CD8-positive, alpha-beta memory T cell (primary cell): Measurements from ENCODE around the gene SMC3. TPM values are rescaled to one million over a fixed set of nuclear protein-coding genes. Genes with fewer than 3 reads are reported as not detected.
A peak's percentile ranks its signal among the peaks of the same experiment; 100 is the strongest.

Experiments
- CTCF ChIA-PET: fragments of 350-600 bp; sonication (Branson Sonifier 250); formaldehyde crosslinking; loops from one replicate; lab custom pipeline; 2021; ENCODE audit warnings: antibody characterized with exemption; lab: Charles Lee
- POLR2A ChIA-PET: fragments of 350-600 bp; sonication (Branson Sonifier 250); formaldehyde crosslinking; loops from one replicate; lab custom pipeline; 2021; ENCODE audit warnings: antibody characterized with exemption; lab: Charles Lee
- DNase-seq, 5 donors: peaks; one replicate each; pipeline versions ENCODE4 v3.0.0 to v3.0.0-alpha.2; 2020 to 2022; ENCODE audit warnings: mixed read lengths in 1 of 5
- H3K27ac ChIP-seq: one replicate; pipeline ENCODE4 v1.7.0; 2013; ENCODE audit warnings: low read depth, mild to moderate bottlenecking, low read length, moderate library complexity
- H3K27me3 ChIP-seq: 2 replicates; pipeline ENCODE4 v1.7.0; 2013; ENCODE audit warnings: low read length, mild to moderate bottlenecking; ENCODE audit not compliant: insufficient read depth, poor library complexity, severe bottlenecking
- H3K36me3 ChIP-seq: 2 replicates; pipeline ENCODE4 v1.7.0; 2013; ENCODE audit warnings: mild to moderate bottlenecking, low read length, moderate library complexity; ENCODE audit not compliant: insufficient read depth
- H3K4me1 ChIP-seq: 2 replicates; pipeline ENCODE4 v1.7.0; 2013; ENCODE audit warnings: mild to moderate bottlenecking, low read length, moderate library complexity; ENCODE audit not compliant: insufficient read depth
- H3K4me3 ChIP-seq: 2 replicates; pipeline ENCODE4 v1.7.0; 2013; ENCODE audit warnings: mild to moderate bottlenecking, low read length
- H3K9me3 ChIP-seq: 2 replicates; pipeline ENCODE4 v1.7.0; 2013; ENCODE audit warnings: mild to moderate bottlenecking, low read length
- H3K27ac Mint-ChIP-seq, 8 donors: one replicate each; pipeline ENCODE4 v1.8.0; 2020 to 2021; ENCODE audit warnings: mixed read lengths in 8 of 8, mild to moderate bottlenecking in 6 of 8, inconsistent platforms in 3 of 8, moderate library complexity in 3 of 8
- H3K27me3 Mint-ChIP-seq, 2 donors: one replicate each; pipeline ENCODE4 v1.8.0; 2020 to 2021; ENCODE audit warnings: mixed read lengths in 2 of 2, mild to moderate bottlenecking in 1 of 2, moderate library complexity in 1 of 2
- H3K36me3 Mint-ChIP-seq, 3 donors: one replicate each; pipeline ENCODE4 v1.8.0; 2020 to 2021; ENCODE audit warnings: mixed read lengths in 3 of 3, inconsistent platforms in 1 of 3, mild to moderate bottlenecking in 1 of 3
- H3K4me1 Mint-ChIP-seq, 3 donors: one replicate each; pipeline ENCODE4 v1.8.0; 2020 to 2021; ENCODE audit warnings: mixed read lengths in 3 of 3, inconsistent platforms in 1 of 3, mild to moderate bottlenecking in 1 of 3
- H3K4me3 Mint-ChIP-seq, 7 donors: one replicate each; pipeline ENCODE4 v1.8.0; 2020 to 2021; ENCODE audit warnings: mixed read lengths in 7 of 7, mild to moderate bottlenecking in 6 of 7, moderate library complexity in 4 of 7, inconsistent platforms in 2 of 7
- H3K9me3 Mint-ChIP-seq, 5 donors: one replicate each; pipeline ENCODE4 v1.8.0; 2020 to 2022; ENCODE audit warnings: mixed read lengths in 5 of 5, mild to moderate bottlenecking in 3 of 5, moderate library complexity in 2 of 5, inconsistent platforms in 1 of 5
- polyA plus RNA-seq: library from polyadenylated mRNA; unstranded; fragments of 300-500 nt; fragmentation: Illumina TruSeq; gene quantifications from one replicate; pipeline ENCODE4 v1.2.3, GENCODE V29; 2021
- total RNA-seq, 2 experiments: library from RNA; stranded (reverse); gene quantifications; one replicate each; pipeline ENCODE4 v1.2.3, GENCODE V29; 2021

SMC3 gene
- total and polyA plus RNA-seq, 3 experiments from 2014 or later: 77.7 to 102 (median 77.9) TPM

DNA sequence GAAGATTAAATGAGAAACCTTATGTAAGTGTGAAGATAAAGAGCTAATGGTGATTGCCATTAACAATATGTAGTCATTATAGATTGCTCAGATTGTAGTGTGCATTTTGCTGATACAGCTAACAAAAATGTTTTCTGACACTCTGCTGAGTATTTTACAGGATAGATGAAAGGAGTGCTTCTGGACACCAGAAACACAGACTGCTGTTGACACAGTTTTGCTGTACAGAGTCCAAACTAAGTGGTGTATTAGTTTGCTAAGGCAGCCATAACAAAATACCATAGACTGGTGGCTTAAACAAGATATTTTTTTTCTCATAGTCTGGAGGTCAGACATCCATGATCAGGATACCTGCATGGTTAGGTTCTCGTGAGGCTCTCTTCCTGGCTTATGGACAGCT lies 2.2 kb downstream of the SMC3 start:
- H3K36me3 ChIP-seq: no peaks in the 10 kb centered on the region
- no peaks in the 10 kb centered on the region for H3K9me3 ChIP-seq
- no peak for DNase-seq
- H3K27ac ChIP-seq: no peak overlapping the region
- Mint-ChIP-seq H3K9me3 (no peaks in the 10 kb centered on the region), H3K4me1 (peaks cover 59 to 66% (median 66%) of the 10 kb centered on the region in 3 donors), H3K36me3 (peaks cover 0 to 40% (median 0%) of the 10 kb centered on the region in 3 donors), H3K27me3 (peaks cover 2% of the 10 kb centered on the region in 2 donors), H3K27ac (peak overlapping the region in 5 of 8 donors; percentile 5 to 97 (median 86)), H3K4me3 (peak overlapping the region; percentile 82 to 98 (median 96))
- ChIA-PET POLR2A (no interaction called here), CTCF (interaction anchor here (1.2 kb wide), 1 partner anchor 259 kb away, joined by 3 read pairs; no protein-coding TSS in a partner anchor)
- no peak overlapping the region for H3K4me3 ChIP-seq
- no peaks in the 10 kb centered on the region for H3K27me3 ChIP-seq
- H3K4me1 ChIP-seq: peaks cover 53% of the 10 kb centered on the region

DNA sequence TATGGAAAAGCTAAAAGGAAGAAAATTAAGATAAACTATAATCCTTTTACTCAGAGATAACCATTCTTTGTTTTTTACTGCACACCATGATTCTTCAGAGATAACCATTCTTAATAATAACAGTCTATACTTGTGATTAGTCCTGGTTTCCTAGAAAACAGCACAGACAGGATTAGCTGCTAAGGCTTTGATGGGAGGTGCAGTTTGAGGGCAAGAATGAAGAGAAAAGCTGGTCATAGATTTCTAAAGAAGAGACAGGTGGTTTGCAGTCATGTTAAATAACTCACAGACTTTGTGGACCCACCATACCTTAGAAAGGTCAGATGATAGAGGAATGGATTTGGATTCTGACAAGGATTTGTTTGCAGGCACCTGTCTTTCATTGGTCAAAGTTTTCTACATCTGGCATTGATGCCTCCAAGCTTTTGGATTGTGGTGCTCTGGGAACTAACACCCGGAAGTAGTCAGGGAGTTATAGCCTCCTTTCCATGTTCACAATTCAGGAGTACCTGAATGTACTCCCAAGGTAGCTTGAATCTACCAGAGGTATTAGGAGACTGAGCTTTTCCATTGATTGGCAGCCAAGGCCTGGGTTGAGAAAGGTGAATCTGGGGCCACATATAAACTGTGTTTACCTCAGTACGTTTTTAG lies 3.7 kb downstream of the SMC3 start:
- H3K4me3 Mint-ChIP-seq: peak overlapping the region in 3 of 7 donors; percentile 1 to 30 (median 12)
- H3K36me3 ChIP-seq: no peaks in the 10 kb centered on the region
- H3K4me3 ChIP-seq: no peak overlapping the region

DNA sequence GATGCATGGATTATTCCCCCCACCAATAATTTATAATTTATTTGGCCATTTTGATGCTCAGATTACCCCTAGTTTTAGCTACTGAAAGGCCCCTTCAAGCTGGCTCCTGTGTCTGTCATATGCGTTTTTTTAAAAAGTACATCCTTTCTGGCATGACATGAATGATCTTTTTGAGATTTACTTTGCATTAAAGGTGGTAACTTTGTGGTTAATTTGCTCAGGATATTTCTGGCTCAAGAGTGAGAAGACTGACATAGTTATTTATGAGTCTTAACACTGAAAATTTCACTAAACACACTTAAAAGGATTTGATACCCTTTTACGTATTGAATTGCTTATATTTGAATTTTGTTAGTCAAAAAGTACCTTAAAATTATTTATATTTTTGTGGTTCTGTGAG lies 5.4 kb downstream of the SMC3 start:
- Mint-ChIP-seq H3K27ac (peak overlapping the region in 3 of 8 donors; percentile 36 to 85 (median 70)), H3K9me3 (no peaks in the 10 kb centered on the region), H3K27me3 (peaks cover 0 to 2% of the 10 kb centered on the region in 2 donors), H3K4me1 (peaks cover 66 to 77% (median 77%) of the 10 kb centered on the region in 3 donors), H3K36me3 (peaks cover 0 to 56% (median 9%) of the 10 kb centered on the region in 3 donors), H3K4me3 (peak overlapping the region in 2 of 7 donors; percentile 32 to 49)
- ChIA-PET CTCF (no interaction called here), POLR2A (no interaction called here)
- Histone ChIP-seq H3K36me3 (peaks cover 9% of the 10 kb centered on the region), H3K9me3 (no peaks in the 10 kb centered on the region), H3K4me3 (no peak overlapping the region), H3K4me1 (peaks cover 48% of the 10 kb centered on the region), H3K27ac (no peak overlapping the region), H3K27me3 (no peaks in the 10 kb centered on the region)
- no peak for DNase-seq

More for the DNA sequence above, 3.7 kb downstream of the SMC3 start:
- Mint-ChIP-seq H3K27ac (no peak overlapping the region), H3K9me3 (no peaks in the 10 kb centered on the region), H3K4me1 (peaks cover 68 to 81% (median 81%) of the 10 kb centered on the region in 3 donors), H3K36me3 (peaks cover 0 to 54% (median 4%) of the 10 kb centered on the region in 3 donors), H3K27me3 (peaks cover 0 to 2% of the 10 kb centered on the region in 2 donors)
- no peak for DNase-seq
- ChIA-PET POLR2A (no interaction called here), CTCF (interaction anchor here (0.7 to 1.2 kb wide), 3 partner anchors 12 to 266 kb away, joined by 3 to 5 read pairs (median 3); partner anchors contain the start of gene SMNDC1)
- Histone ChIP-seq H3K27me3 (no peaks in the 10 kb centered on the region), H3K9me3 (no peaks in the 10 kb centered on the region), H3K27ac (no peak overlapping the region), H3K4me1 (peaks cover 53% of the 10 kb centered on the region)

DNA sequence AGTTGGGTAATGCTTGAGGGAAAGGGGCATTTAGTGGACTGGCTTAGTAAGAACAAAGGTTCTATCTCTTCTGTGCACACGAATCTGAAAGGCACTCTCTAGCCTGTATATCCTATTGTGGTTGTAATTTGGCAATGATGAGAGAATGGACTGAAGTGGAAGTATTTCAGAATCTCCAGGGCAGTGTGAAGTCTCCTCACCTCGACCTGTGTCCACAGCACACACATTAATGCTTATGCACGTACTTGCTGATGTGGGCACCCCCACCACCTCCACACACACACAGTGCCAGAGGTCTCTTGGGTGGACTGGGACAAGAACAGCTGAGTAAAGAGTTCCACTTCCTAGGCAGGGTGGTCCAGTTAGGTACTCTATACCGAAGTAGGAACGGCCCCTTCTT lies 6.9 kb downstream of the SMC3 start:
- Histone ChIP-seq H3K9me3 (no peaks in the 10 kb centered on the region), H3K4me3 (no peak overlapping the region), H3K4me1 (peaks cover 37% of the 10 kb centered on the region), H3K36me3 (peaks cover 22% of the 10 kb centered on the region), H3K27me3 (no peaks in the 10 kb centered on the region), H3K27ac (no peak overlapping the region)
- H3K27ac Mint-ChIP-seq: peak overlapping the region in 5 of 8 donors; percentile 1 to 69 (median 67)
- H3K27me3 Mint-ChIP-seq: no peaks in the 10 kb centered on the region
- peaks cover 6 to 66% (median 14%) of the 10 kb centered on the region in 3 donors for H3K36me3 Mint-ChIP-seq
- no peaks in the 10 kb centered on the region for H3K9me3 Mint-ChIP-seq
- CTCF ChIA-PET: interaction anchor here (0.6 kb wide), 1 partner anchor 17 kb away, joined by 3 read pairs; no protein-coding TSS in a partner anchor
- peaks cover 55 to 69% (median 67%) of the 10 kb centered on the region in 3 donors for H3K4me1 Mint-ChIP-seq
- no peak for DNase-seq
- H3K4me3 Mint-ChIP-seq: no peak overlapping the region
- POLR2A ChIA-PET: no interaction called here

DNA sequence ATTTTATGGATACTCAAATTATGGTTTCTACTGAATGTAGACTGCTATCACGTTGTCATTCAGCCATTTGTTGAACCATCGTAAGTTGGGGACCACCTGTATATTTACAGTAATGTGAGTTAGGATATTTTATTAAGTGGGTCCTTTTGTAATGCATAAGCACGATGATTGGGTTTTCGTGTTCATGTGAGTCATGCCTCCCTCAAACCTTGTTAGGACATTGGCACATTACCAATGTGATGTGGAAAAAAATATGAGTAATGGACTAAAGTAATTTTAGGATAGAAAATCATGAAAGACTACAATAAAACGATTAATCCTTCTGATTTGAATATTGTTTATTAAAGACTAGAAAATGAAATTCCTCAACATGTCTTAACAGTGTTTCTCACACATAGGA lies 8.7 kb downstream of the SMC3 start:
- ChIA-PET CTCF (no interaction called here), POLR2A (no interaction called here)
- Histone ChIP-seq H3K36me3 (peaks cover 36% of the 10 kb centered on the region), H3K4me3 (no peak overlapping the region), H3K9me3 (no peaks in the 10 kb centered on the region), H3K27ac (no peak overlapping the region), H3K27me3 (no peaks in the 10 kb centered on the region), H3K4me1 (peaks cover 19% of the 10 kb centered on the region)
- DNase-seq: no peak
- H3K27me3 Mint-ChIP-seq: no peaks in the 10 kb centered on the region
- no peak overlapping the region for H3K4me3 Mint-ChIP-seq
- peak overlapping the region in 1 of 8 donors; percentile 31 for H3K27ac Mint-ChIP-seq
- no peaks in the 10 kb centered on the region for H3K9me3 Mint-ChIP-seq
- H3K36me3 Mint-ChIP-seq: peaks cover 7 to 73% (median 16%) of the 10 kb centered on the region in 3 donors
- peaks cover 37 to 53% (median 50%) of the 10 kb centered on the region in 3 donors for H3K4me1 Mint-ChIP-seq

DNA sequence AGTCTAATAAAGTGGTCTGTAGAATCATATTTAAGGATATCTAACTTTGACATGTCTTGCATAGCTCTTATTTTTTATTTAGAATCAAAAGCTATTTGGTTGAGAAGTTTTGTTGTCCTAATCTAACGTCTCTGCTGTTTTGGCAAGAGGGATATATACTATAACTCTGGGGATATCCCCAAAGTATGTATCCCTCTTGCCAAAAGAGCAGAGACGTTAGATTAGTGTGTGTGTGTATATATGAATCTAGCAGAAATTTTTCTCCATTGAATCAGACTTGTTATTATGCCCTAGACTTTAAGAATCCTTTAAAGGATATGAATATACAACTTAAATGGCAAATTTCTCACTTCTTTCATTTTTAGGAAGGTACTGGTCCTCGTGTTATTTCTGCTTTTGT lies 9.6 kb downstream of the SMC3 start:
- H3K4me3 Mint-ChIP-seq: no peak overlapping the region
- Histone ChIP-seq H3K36me3 (peaks cover 36% of the 10 kb centered on the region), H3K4me1 (peaks cover 16% of the 10 kb centered on the region), H3K27ac (no peak overlapping the region), H3K27me3 (no peaks in the 10 kb centered on the region), H3K4me3 (no peak overlapping the region), H3K9me3 (no peaks in the 10 kb centered on the region)
- no peaks in the 10 kb centered on the region for H3K27me3 Mint-ChIP-seq
- DNase-seq: no peak
- ChIA-PET POLR2A (no interaction called here), CTCF (no interaction called here)
- H3K27ac Mint-ChIP-seq: no peak overlapping the region
- peaks cover 12 to 81% (median 20%) of the 10 kb centered on the region in 3 donors for H3K36me3 Mint-ChIP-seq
- H3K9me3 Mint-ChIP-seq: no peaks in the 10 kb centered on the region
- peaks cover 32 to 48% (median 44%) of the 10 kb centered on the region in 3 donors for H3K4me1 Mint-ChIP-seq

DNA sequence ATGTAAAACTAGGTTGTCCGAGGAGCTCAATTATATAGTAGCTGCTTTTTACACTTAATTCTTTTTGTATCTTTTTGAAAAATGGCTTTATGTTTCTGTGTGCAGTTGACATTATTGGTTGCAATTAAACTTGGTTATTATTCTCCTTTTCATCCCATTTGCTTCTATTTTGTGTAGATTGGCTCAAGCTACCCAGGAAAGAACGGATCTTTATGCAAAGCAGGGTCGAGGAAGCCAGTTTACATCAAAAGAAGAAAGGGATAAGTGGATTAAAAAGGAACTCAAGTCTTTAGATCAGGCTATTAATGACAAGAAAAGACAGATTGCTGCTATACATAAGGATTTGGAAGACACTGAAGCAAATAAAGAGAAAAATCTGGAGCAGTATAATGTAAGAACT lies 16.5 kb downstream of the SMC3 start:
- no peaks in the 10 kb centered on the region for H3K27me3 Mint-ChIP-seq
- ChIA-PET POLR2A (no interaction called here), CTCF (no interaction called here)
- Histone ChIP-seq H3K27ac (no peak overlapping the region), H3K4me1 (no peaks in the 10 kb centered on the region), H3K27me3 (no peaks in the 10 kb centered on the region), H3K9me3 (no peaks in the 10 kb centered on the region), H3K4me3 (no peak overlapping the region), H3K36me3 (peaks cover 63% of the 10 kb centered on the region)
- H3K4me3 Mint-ChIP-seq: no peak overlapping the region
- no peaks in the 10 kb centered on the region for H3K9me3 Mint-ChIP-seq
- H3K36me3 Mint-ChIP-seq: peaks cover 11 to 89% (median 29%) of the 10 kb centered on the region in 3 donors
- DNase-seq: no peak
- H3K27ac Mint-ChIP-seq: peak overlapping the region in 1 of 8 donors; percentile 19
- H3K4me1 Mint-ChIP-seq: peaks cover 0 to 4% (median 3%) of the 10 kb centered on the region in 3 donors

DNA sequence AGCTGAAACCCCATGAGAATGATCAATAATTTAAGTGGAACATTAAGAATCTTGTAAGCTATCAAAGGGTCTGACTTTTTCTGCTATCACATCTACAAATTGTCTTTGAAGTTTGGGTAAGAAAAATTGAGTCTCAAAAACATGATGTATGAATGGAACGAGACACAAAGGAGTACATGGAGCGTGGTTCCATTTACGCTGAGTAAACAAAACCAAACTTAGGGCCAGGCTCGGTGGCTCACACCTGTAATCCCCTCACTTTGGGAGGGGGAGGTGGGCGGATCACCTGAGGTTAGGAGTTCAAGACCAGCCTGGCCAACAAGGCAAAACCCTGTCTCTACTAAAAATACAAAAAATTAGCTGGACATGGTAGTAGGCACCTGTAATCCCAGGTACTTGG lies 24.3 kb downstream of the SMC3 start:
- Mint-ChIP-seq H3K36me3 (peaks cover 0 to 83% (median 22%) of the 10 kb centered on the region in 3 donors), H3K4me3 (no peak overlapping the region), H3K27me3 (no peaks in the 10 kb centered on the region), H3K27ac (no peak overlapping the region), H3K9me3 (no peaks in the 10 kb centered on the region), H3K4me1 (no peaks in the 10 kb centered on the region)
- H3K36me3 ChIP-seq: peaks cover 51% of the 10 kb centered on the region
- no peak overlapping the region for H3K27ac ChIP-seq
- no peaks in the 10 kb centered on the region for H3K4me1 ChIP-seq
- CTCF ChIA-PET: no interaction called here
- no peak overlapping the region for H3K4me3 ChIP-seq
- H3K9me3 ChIP-seq: no peaks in the 10 kb centered on the region
- no peak for DNase-seq
- no peaks in the 10 kb centered on the region for H3K27me3 ChIP-seq
- POLR2A ChIA-PET: no interaction called here
